Hypothalamus (tissue), 51 donors: ENCODE measurements around the gene KCNJ2.

ENCODE experiments used
- DNase-seq, 51 donors: peaks; one replicate each; lab custom pipeline; 2025; lab: John Stamatoyannopoulos, UW

The KCNJ2 gene

GRCh38 chr17:70168977-70169708 is at the start of gene KCNJ2:
KCNJ2 (plus strand) TSS chr17:70169532; CDS start chr17:70175040, 5,508 bp downstream.
- DNase-seq, result peak; percentile 44 to 95 (median 84)

GRCh38 chr17:70119545-70119944 is 49.8 kb upstream of the KCNJ2 start:
- no peak for DNase-seq

- DNase-seq, result no peak
Measured at GRCh38 chr17:70119983-70120382, 49.3 kb upstream of the KCNJ2 start.

- DNase-seq, result no peak
Measured at GRCh38 chr17:70120425-70120824, 48.9 kb upstream of the KCNJ2 start.

- DNase-seq, result no peak
Measured at GRCh38 chr17:70121126-70121525, 48.2 kb upstream of the KCNJ2 start.

GRCh38 chr17:70123193-70123592 is 46.1 kb upstream of the KCNJ2 start:
- DNase-seq, result no peak

- DNase-seq, result no peak
Measured at GRCh38 chr17:70124723-70125122, 44.6 kb upstream of the KCNJ2 start.

GRCh38 chr17:70127221-70127873 is 42.0 kb upstream of the KCNJ2 start:
- no peak for DNase-seq

- no peak for DNase-seq
Measured at GRCh38 chr17:70128727-70129238, 40.5 kb upstream of the KCNJ2 start.

- DNase-seq, result no peak
Measured at GRCh38 chr17:70130289-70130688, 39.0 kb upstream of the KCNJ2 start.

- no peak for DNase-seq
Measured at GRCh38 chr17:70132505-70132904, 36.8 kb upstream of the KCNJ2 start.

GRCh38 chr17:70134042-70134441 is 35.3 kb upstream of the KCNJ2 start:
- DNase-seq, result no peak

- no peak for DNase-seq
Measured at GRCh38 chr17:70134777-70135176, 34.6 kb upstream of the KCNJ2 start.

- no peak for DNase-seq
Measured at GRCh38 chr17:70136131-70136530, 33.2 kb upstream of the KCNJ2 start.

GRCh38 chr17:70137451-70138230 is 31.7 kb upstream of the KCNJ2 start:
- peak in 22 of 51 donors; percentile 3 to 64 (median 14) for DNase-seq

- no peak for DNase-seq
Measured at GRCh38 chr17:70138291-70138865, 31.0 kb upstream of the KCNJ2 start.

- DNase-seq, result no peak
Measured at GRCh38 chr17:70139449-70139993, 29.8 kb upstream of the KCNJ2 start.

GRCh38 chr17:70144260-70144846 is 25.0 kb upstream of the KCNJ2 start:
- peak in 4 of 51 donors; percentile 3 to 60 (median 4) for DNase-seq

- no peak for DNase-seq
Measured at GRCh38 chr17:70153210-70153609, 16.1 kb upstream of the KCNJ2 start.

- peak in 18 of 51 donors; percentile 7 to 66 (median 28) for DNase-seq
Measured at GRCh38 chr17:70157151-70157550, 12.2 kb upstream of the KCNJ2 start.
